Stimulated activated CD4-positive, alpha-beta T cell treated with anti-CD3 and anti-CD28 coated beads, Interleukin-12 subunit alpha, Interleukin-12 subunit beta, amount 100 ng/mL, for 48 hours (primary cell): ENCODE data around the gene FOXR2.

Experiments used
- DNase-seq, 3 donors: peaks; one replicate each; pipeline ENCODE4 v3.0.0-alpha.2; 2020; ENCODE audit warnings: low read depth in 2 of 3, low spot score in 1 of 3

The FOXR2 gene, protein sequence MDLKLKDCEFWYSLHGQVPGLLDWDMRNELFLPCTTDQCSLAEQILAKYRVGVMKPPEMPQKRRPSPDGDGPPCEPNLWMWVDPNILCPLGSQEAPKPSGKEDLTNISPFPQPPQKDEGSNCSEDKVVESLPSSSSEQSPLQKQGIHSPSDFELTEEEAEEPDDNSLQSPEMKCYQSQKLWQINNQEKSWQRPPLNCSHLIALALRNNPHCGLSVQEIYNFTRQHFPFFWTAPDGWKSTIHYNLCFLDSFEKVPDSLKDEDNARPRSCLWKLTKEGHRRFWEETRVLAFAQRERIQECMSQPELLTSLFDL

DNA sequence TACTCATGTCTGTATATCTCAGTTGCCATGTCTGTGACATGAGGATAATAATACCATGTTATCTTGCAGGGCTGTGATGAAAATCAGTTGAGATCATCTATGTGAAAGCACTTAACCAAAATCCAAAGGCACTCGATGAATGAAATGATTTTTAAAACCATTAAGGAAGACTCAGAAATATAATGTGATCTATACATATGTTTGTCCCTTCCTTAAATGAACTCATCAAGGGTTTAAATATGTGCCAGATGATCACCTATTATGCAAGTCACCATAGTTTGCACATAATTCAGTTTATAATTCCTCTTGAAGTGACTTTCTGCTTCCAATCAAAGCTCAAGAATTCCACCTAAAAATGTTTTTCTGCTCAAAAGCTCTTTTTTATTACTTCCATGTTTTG, at the start of gene FOXR2:
TSS of gene FOXR2 (plus strand) at position 301 of the 400 bp plus-strand sequence. CDS start 312 bp downstream, outside the sequence.
- DNase-seq: no peak

DNA sequence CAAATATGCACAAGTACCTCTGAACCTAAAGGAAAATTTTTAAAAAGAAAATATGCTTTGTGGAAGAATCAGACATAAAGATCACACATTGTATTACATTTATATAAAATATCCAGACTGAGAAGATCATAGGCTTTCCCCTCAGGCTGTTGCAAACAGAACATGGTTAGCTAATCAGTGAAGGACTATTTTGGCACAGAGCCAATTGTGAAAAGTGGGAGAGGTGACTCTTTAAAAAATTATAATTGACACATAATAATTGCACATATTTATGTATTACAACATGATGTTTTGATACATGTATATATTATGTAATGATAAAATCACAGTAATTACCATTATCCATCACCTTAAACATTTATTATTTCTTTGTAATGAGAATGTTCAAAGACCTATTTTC, 44.1 kb upstream of the FOXR2 start:
- DNase-seq: no peak

DNA sequence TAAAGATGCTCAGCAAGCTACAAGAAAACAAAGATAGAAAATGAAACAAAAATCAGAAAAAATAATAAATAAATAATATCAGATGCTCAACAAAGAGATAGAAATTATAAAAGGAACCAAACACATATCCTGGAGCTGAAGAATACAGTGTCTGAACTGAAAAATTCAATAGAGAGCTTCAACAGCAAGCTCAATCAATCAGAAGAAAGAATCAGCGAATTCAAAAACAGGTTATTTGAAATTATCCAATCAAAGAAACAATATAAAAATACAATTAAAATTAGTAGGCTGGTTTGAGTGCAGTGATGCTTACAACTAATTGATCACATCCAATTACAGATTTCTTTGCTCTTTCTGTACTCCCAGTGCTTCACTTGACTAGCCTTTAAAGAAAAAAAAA, 40.8 kb upstream of the FOXR2 start:
- no peak for DNase-seq

DNA sequence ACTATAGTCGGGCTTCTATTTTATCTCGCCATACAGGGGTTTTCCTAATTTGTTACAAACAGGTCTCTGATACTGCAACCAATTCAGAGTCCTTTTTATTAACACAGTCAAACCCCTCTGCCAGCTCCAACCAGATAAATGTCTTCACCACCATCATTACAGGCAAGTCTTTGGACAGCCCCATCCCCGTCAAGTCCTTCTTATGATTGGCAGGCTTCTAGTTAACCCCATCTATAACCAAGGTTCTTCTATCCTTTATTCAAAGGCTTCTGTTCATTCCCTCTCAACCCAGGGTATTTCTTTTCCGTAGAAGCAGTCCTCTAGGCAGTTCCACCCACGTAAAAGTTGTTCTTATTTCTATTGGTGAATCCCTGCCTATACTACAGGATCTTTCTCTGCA, 29.9 kb upstream of the FOXR2 start:
- DNase-seq: no peak

GRCh38 chrX:55593756-55594257, 29.4 kb upstream of the FOXR2 start:
- no peak for DNase-seq

- DNase-seq: no peak
Measured at GRCh38 chrX:55598333-55598732, 24.9 kb upstream of the FOXR2 start.

- DNase-seq: no peak
Measured at GRCh38 chrX:55619547-55619946, 3.7 kb upstream of the FOXR2 start.

GRCh38 chrX:55624403-55624802, 1.2 kb downstream of the FOXR2 start:
- no peak for DNase-seq

- DNase-seq: no peak
Measured at GRCh38 chrX:55636109-55636508, 12.9 kb downstream of the FOXR2 start.

GRCh38 chrX:55638933-55639332, 15.7 kb downstream of the FOXR2 start:
- DNase-seq: no peak

- no peak for DNase-seq
Measured at GRCh38 chrX:55640854-55641253, 17.7 kb downstream of the FOXR2 start.

DNA sequence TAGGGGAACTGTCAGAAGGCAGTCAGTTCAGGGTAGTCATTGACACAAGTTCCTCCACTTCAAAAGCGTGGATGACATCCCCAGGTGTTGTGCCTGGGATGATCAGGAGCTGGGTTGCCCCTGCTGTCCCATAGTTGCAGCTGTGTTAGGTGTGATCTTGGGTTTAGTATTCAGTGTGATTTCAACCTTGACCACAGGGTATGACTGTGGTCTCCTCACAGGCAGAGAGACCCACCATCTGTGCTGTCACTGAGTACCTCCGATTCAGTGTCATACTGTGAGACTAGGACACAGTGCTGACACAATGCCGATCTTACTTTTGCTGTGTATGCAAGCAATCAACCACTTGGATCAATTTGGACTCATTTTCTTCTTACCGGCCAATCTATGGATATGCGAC, 25.2 kb downstream of the FOXR2 start:
- DNase-seq: no peak

DNA sequence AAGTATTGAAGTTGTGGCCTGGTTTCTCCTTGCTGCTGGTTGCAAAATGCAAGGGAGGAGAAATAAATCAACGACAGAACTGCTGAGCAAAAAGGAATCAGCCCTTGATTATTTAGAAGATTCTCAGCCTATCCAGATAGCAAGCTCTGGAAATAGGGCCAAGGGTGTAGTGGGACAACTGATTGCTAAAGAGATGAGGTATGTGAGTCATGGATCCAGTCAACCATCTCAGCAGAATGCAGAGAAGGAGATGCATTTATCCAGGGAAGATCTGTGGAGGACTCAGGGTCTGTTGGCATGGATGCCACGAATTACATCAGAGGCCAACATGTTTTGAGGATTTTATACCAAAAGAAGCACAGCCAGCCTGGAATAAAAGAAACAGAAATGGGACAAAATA, 36.7 kb downstream of the FOXR2 start:
- DNase-seq: no peak

DNA sequence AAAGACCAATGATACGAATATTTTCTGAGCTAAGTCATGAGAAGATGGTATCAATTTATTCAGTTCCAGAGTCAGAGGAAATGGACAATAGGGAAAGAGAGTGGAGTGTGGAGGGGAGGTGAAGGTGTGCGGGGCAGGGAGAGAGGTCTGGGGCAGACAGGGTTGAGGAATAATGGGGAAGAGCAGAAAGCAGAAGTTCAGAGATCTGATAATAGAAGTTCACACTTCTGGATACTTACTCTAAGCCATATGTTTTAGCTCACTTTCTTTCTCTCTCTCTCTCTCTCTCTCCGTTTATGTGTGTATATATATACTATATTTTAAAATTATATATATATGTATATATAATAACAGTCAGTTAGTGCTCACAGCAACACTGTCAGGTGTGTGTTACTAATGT, 40.4 kb downstream of the FOXR2 start:
- no peak for DNase-seq

DNA sequence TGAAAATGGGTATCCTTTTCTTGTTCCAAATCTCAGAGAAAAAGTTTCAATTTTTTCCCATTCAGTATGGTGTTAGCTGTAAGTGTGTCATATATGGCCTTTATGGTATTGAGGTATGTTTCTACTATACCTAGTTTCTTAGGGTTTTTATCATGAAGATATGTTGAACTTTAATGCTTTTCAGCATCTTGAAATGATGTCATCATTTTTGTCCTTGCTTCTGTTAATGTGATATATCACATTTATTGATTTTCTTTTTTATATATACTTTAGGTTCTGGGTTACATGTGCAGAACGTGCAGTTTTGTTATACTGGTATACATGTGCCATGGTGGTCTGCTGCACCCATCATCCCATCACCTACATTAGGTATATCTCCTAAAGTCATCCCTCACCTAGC, 44.9 kb downstream of the FOXR2 start:
- no peak for DNase-seq
